Islet of Langerhans (tissue), 1 donor: Measurements from ENCODE around the gene GRID1.

ENCODE experiments used
- FAIRE-seq: peaks from one replicate; lab custom pipeline; 2011; peaks lifted over from hg19 to GRCh38; lab: Jason Lieb, UNC

Gene GRID1

DNA sequence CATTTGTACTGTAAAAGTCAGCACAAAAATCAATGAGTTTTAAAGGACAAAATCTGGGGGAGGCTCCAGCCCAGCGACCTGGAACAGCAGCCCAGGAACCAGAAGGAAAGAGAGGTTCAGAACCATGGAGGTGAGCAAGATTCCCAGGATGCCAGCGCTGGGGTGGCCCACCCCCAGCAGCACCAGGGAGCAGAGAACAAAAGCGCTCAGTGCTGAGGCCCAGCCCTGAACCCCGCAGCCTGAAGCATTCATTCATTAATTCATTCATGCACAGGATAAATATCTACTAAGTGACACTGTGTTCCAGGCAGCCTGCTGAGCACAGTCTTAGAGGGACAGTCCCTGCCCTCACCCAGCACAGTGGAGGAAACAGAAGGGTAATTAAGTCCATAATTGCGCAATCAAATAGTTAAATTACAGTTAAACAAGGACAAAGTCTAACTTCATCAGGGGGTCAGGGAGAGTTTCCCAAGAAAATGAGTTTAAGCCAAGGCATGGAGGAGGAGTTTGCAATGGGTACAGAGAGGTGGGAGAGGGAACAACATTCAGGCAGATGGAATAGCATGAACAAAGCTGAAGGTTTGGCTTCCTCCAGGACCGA, 202.3 kb downstream of the GRID1 start:
- FAIRE-seq: no peak

DNA sequence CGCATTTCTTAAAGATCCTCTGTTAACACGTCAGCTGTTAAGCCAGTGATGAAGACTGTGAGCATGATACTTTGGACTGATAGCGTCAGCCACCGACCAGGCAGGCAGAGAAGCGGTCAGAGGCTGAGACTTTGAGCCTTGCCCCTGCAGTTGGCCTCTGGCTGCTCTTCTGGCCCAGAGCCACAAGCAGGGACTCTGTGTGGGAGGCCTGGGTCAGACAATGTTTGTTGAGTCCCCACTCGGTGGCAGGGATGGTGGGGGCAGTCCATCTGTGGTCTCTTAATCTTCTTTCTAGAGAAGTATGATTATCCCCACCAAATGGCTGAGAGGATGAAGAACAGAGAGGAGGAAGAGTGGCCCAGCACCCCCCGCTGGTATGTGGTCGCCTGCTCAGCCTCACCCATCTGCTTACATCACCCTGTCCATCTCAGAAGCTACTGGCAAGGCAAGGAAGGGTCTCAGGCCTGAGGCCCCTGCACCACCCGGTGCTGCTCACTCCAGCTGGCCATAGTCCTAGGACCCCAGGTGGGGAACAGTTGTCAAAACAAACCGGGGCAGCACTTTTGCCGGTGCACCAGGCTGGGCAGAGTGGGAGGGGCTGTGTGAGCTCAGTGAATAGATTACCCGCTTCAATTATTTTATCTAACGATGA, 202.9 kb downstream of the GRID1 start:
- FAIRE-seq: no peak

DNA sequence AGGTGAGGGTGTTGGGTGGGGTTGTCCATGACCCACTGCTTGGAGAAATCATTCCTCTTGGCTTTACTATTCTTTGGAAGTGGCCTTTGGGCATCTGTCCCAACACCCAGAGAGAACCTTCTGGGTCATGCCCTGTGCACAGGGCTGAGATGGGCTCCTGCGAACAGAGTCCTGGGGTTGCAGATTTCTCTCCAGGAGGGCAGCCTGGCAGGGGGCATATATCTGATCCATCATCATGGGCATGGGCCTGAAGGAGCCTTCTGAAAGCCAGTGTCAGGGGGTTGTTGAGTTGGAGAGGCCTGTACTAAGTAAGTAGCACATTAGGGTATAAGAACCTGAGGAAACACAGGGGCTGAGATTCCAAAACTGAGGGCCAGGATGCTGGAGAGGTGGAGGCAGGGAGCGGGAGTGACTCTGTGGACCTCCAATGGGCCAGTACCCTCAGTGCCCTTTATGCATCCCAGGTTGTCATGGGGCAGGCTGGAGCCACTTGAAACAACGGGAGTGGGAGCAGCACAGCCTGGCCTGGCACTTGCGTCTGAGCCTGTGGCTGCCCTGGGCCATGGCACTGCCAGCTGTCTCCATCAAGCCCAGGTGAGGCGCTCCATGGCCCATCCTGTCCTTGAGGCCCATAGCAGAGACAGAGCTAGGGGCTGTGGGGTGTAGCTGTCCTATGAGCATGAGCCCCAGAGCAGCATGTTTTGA, 203.7 kb downstream of the GRID1 start:
- FAIRE-seq: no peak

DNA sequence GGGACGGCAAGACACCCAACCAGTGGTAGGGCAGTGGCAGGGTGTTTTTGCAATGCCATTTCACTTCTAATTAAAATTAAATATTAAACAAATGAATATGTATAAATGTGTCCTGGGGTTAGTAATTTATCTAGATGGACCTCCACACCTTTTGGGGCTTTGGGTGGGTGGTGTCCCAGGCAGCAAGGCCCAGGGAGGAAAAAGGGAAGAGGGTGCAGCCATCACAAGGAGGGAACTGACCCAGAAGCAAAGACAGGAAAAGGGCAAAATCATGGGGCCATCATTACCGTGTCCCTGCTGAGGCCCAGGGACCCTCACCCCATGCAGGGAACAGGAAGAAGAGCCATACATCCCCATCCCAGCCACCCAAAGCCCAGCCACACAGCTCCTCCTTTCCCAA, 204.6 kb downstream of the GRID1 start:
- no peak for FAIRE-seq

DNA sequence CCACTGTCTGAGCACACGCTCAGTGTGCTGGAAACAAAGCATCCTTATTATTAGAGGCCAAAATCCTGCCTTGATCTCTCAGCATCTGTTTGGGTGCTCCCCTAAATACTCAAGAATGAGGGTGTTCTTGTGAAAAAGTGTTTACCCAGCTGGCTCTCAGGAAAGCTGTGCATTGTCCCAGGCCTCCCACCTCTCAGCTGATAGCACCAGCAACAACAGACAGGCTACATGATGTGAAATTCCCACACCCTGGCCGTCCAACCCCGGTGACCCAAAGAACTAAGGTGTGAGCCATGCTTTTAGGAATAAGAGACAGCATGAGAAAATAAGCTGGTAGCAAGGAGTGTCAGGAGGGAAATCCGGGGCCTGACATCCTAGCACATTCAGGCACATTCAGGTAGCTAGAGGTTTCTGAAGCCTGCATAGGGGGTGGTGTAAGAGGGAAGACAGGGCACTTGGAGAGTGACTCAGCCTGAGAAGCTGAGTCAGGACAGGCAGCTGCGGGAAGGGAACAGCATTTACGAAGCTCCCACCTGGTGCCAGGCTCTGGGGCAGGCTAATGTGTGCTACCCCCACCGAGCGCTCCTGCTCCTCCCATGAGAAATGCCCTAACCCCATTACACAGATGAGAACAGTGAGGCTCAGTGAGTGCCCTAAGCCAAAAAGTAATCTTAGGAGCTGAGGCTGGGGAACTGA, 205.6 kb downstream of the GRID1 start:
- no peak for FAIRE-seq

DNA sequence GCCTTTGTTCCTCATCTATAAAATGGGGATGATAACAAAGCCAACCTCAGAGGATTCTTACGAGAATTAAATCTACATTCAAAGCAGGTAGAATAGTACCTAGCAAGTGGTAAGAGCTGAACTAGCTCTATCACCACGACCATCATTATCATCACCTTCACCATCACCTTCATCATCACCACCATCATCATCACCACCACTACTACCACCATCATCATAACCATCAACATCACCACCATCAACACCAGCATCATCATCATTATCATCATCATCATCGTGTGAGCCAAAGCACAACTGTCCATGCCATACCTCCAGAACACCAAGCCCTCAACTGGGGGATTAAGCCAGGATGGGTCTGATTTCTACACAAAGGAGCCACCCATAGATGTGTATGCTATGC, 206.8 kb downstream of the GRID1 start:
- no peak for FAIRE-seq

DNA sequence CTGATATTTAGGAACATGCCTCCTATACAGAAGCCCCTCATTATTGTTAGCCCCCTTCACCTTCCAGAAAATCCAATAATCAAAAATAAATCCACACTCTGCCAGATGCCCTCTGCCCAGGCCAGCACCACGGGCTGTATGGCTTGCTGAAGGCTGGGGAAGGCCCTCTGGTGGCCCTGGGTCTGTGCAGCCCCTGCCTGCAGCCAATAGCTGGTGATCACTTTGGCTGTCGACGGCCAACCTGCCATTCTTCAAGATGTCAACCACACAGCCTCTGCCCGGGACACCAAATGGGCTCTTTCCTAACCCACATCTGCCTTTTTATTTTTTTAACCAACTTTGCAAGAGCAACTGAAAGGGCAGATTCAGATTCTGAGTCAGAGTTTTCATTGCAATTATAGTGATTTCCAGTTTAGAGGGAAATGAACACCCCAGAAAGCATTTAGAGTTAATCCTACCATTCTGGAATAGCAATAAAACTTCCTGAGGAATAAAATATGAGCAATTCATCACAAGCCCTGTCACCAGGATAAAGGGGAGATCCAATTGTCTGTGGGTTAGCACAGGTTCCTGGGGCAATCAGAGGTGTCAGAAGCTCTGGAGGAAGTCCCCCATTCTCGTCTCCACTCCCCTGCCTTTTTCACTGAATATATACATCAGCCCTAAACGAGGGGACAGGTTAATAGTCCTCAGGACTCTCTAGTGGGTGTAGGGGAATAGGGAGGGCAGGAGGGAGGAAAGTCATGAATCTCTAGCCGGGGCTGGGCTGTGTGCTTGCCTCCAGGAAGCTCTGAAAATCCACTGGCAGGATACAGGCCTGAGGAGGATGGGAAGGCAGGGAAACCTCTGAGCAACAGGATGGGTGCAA, 211.3 kb downstream of the GRID1 start:
- FAIRE-seq: no peak

DNA sequence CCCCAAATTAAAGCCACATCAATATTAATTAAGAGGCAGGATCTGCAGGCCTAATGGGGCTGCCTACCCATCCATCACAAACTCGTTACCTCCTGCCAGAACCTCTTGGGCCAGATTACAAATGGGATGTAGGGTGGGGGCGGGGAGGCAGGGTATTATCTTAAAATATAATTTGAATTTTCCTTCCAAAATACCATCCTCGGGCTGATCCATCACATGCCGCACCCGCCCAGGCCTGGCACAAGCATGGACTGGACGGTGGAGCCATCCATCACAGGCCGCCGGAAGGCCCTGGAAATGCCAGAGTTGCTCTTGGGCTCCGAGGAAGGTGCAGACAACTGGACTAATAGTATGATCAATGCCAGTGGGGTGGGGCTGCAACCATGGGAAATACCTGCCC, 212.8 kb downstream of the GRID1 start:
- no peak for FAIRE-seq

DNA sequence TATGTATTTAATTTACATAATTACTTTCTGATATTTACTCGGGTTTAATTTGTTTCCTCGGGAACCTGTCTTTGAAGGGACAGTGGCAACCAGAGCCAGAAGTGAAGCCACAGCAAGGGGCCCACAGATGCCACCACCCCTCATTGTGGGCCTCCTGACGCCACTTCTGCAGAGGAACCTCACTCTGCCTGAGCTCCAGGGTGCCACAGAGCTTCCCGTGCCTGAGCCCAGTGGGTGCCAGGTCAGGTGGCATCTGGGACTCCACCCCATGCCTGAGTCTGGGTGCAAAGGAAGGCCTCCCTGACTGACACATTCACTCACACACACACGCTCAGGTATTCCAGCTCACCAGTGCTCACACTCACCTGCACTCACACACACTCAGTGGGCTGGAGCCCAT, 213.7 kb downstream of the GRID1 start:
- FAIRE-seq: no peak

DNA sequence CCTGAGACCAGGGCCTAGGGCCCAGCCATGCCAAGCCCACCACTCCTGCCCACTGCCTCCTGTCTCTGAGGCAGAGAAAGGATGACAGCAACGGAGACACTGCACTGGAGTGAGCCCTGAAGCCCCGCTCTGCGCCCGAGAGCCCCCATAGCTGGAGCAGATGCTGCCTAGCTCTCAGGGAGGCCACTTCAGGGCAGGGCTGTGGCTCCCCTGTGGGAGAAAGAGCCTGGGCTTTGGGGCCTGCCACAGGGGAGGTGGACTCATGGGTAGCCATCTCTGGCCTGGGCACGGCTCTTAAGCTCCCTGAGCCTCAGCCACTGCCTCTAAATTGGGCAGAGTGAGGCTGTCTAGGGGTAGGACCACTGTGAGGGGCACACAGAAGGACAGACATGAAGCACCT, 214.2 kb downstream of the GRID1 start:
- FAIRE-seq: no peak

DNA sequence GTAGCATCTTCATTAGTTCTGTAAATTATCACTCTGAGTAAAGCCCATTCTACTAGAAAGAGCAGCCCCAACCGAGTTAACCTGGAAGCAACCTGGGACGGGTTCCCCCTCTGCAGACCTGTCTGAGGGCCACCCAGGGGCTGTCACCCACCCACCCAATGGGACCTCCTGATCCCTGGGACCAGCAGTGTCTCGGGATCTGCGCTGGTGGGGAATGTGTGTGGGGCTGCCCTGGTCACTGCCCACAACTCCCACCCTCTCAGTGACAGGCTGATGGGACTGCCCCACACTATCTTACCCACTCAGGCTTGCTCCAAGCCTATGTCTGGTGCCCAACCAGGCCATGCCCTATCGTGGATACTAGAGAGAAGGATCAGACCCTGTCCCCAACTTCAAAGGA, 215.0 kb downstream of the GRID1 start:
- FAIRE-seq: no peak

DNA sequence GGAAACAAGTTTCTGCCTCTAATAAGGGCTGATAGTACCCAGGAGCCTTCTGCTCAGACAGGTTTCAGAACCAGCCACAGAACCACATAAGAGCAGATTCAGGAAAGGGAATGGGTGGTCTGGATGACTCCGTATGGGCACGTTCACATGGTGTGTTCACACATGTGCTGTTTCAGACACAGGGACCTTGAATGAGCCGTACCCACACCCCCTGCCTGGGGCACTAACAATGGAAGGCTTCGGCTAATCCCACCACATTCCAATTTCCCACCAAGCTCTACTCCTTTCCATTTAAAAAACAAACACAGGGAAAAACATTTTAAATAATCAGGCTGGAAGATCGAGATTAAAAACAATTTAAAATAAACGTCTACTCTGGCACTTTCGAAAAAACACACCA, 217.3 kb downstream of the GRID1 start:
- no peak for FAIRE-seq

DNA sequence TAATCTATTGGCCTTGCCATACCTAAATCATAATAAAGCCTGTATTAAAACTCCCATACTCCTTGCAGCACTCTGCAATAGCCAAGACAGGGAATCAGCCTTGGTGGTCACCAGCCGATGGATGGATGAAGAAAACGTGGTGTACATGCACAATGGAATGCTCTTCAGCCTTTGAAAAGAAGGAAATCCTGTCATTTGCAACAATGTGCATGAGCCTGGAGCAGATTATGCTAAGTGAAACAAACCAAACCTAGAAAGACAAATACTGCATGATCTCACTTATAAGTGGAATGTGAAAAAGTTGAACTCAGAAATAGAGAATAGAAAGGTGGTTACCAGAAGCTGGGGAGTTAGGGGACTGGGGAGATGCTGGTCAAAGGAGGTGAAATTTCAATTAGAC, 218.5 kb downstream of the GRID1 start:
- no peak for FAIRE-seq

DNA sequence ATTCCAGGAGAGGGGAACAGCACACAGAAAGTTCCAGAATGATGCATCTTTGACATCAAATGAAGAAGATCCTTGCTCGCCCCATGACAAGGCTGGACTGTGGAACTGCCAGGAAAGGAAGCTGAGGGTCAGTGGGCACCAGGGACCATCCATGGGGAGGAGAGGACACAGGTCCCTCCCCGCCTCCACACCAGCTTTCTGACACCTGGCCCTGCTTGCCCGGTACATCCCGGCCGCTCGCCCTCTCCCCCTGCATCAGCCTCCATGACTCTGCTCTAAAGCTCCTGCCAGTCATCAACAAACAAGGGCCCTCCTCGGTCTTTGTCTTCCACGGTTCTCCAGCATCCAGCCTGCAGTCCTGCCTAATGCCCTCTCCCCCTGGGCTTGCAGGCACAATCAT, 222.3 kb downstream of the GRID1 start:
- no peak for FAIRE-seq

DNA sequence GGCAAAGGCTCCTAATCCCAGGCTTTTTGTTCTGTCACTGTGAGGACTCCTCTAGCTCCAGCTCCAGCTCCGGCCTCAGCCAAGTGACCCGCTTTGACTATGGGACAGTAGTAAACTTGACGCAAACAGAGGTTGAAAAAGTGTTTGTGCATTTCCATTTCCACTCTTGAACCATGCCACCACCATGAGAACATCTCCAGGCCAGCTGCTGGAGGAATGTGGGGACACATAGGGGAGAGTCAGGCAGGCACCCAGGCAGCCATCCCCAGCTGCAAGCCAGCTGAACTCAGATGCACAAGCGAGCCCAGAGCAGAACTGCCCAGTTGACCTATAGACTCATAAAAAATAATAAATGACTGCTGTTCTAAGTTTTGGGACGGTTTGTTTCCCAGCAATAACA, 224.7 kb downstream of the GRID1 start:
- FAIRE-seq: no peak

DNA sequence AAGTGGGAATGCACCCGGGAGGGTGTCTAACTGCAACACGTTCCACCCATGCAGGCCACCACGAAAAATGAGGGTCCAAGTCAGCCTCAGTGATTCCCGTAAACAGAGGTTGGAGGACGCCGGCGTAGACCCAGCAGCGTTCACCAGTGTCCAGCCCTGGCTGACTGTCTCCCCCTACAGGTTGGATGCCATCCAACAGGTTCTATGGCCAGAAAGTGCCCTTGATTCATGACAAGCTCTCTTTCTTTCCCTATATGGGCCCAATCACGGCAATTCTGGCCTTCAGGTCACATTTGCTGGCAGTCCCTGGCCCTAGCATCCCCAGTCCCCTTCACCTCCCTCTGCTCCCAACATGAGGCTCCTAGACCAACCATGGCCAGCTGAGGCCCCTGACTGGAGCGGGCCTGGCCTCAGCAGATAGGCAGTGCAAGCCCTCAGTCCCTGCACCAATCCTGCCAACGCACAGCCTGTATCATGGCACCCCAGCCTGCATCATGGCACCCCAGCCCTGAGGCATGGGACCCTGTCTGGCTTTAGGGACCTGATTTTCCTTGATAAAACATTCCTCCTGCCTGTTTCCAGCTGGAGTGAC, 227.4 kb downstream of the GRID1 start:
- FAIRE-seq: no peak

DNA sequence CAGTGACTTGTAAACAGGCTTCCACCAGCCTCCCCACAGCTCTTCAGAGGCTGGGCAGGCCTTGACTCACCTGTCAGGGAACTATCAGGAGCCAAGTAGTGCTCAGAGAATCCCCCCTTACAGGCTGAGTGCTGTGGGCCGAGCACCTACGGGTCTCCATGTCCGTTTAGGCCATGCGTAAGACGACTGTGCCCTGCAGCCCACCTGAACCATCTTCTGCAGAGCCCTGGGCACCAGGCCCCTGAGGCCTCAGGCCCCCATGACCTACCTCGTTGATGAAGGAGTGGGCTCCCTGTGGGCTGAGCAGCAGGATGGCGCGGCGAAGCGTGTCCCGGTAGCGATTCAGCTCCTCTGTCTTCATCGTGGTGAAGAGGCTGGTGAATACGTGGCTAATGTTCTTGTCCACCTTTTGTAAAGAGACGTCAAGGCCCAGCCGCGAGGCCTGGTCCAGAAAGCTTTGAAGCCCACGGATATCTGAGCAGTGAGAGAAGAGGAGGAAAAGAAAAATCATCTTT, 228.0 kb downstream of the GRID1 start:
- FAIRE-seq: no peak

DNA sequence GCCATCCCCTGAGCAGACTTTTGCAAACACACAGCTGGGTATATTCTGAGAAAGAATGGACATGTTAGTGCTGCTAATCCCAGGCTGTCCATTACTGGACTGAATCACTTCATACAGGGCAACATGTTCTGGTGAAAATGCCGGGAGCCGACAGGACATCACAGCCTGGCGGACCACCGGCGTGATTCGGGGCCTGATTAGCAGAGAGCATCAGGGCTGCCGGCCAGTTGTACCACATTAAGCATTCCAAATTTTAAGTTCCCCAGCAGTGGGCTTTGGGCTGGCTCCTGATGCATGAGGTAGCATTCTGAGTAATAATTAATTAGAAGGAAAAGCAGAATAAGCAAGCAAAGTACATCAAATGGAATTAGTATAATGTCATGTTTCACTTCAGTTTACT, 229.0 kb downstream of the GRID1 start:
- no peak for FAIRE-seq

DNA sequence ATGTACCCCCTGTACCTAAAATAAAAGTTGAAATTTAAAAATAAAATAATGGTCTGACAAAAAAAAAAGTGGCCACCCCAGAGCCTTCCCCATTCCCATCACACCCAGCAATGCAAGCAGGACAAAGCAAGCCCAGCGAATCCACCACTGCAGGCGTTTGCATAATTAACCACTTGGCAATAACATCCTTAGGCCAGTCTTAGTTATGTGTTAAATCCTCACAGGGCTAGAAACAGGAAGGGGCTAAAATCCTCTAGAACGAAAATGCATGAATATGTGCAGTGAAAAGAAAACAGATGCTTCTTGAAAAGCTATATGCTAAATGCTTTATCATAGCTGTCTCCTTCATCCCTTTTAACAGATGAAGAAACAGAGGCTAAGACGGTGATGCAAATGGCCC, 229.7 kb downstream of the GRID1 start:
- FAIRE-seq: no peak

DNA sequence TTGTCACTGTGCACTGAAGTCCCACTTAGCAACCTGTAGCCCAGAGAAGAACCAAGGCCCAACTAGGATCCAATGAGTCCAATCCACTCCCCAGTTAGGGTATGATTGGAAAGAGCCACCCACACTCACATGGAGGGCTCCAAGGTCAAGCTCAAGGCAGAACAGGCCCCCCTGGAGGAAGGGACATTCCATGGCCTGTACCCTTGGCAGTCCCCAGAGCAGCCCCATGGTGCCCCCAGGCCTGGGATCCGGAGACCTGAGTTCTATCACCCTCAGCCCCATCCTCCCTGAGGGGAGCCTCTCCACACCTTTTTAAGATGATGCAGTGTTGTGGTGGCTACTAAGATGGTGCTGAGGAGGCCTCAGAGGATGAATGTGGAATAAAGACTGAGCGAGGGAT, 231.4 kb downstream of the GRID1 start:
- FAIRE-seq: no peak

DNA sequence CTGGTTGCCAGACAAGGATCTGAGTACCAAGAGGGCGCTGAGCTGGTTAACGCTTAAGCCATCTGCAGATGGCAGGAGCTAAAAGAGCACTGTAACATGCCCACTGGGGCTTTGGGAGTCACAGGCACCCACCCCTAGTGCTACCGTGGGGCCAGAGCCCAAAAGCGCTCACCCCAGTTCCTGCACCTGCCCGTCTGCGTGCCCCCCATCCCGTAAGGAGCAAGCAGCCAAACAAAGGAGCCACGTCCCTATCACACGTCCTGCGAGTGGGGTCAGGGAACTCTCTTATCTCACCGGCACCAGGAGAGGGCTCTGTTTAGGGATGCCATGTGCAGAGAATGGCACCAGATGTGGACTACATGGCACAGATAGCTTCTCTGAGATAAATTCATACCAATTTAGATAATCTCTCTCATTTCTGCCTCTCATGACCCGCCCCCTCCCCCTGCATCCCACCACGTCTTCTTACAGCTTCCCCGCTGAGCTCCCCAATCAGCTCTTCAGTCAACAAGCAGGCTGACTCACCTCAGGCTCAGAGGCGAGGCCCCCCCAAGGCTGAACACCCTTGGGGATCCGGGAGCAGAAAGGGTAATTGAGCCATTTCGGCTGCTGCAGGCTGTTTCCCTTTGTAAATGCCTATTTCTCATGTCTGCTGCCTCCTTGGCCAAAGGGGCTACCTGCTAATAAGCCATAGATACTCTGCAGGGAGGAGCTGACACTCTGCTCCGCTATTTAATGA, 235.7 kb downstream of the GRID1 start:
- no peak for FAIRE-seq
